H9 (cell line): Measurements from ENCODE around the gene PPARD. TPM values are rescaled to one million over a fixed set of nuclear protein-coding genes. Genes with fewer than 3 reads are reported as not detected.

ENCODE experiments used
- DNase-seq: peaks from one replicate; pipeline ENCODE4 v3.0.0-alpha.2; 2017
- H2AFZ ChIP-seq: one replicate; pipeline ENCODE4 v1.6.1; 2013; ENCODE audit warnings: mild to moderate bottlenecking, low read length, control low read depth, moderate library complexity
- H2AK5ac ChIP-seq: 2 replicates; pipeline ENCODE4 v1.6.1; 2013; ENCODE audit warnings: low read length, control low read depth, mixed read lengths; ENCODE audit not compliant: insufficient read length
- H2BK120ac ChIP-seq: one replicate; pipeline ENCODE4 v1.6.1; 2013; ENCODE audit warnings: low read depth, mild to moderate bottlenecking, low read length, control low read depth, inconsistent platforms; ENCODE audit not compliant: poor library complexity, severe bottlenecking
- H2BK12ac ChIP-seq: 2 replicates; pipeline ENCODE4 v1.6.1; 2013; ENCODE audit warnings: low read length, control low read depth, mixed read lengths, low read depth; ENCODE audit not compliant: insufficient read length
- H2BK15ac ChIP-seq: 2 replicates; pipeline ENCODE4 v1.6.1; 2013; ENCODE audit warnings: low read depth, low read length, control low read depth
- H2BK20ac ChIP-seq: one replicate; pipeline ENCODE4 v1.6.1; 2013; ENCODE audit warnings: low read depth, mild to moderate bottlenecking, low read length, control low read depth, inconsistent platforms; ENCODE audit not compliant: poor library complexity, severe bottlenecking
- H2BK5ac ChIP-seq: 2 replicates; pipeline ENCODE4 v1.6.1; 2013; ENCODE audit warnings: low read length, control low read depth, mixed read lengths; ENCODE audit not compliant: insufficient read length
- H3K14ac ChIP-seq: 2 replicates; pipeline ENCODE4 v1.6.1; 2013; ENCODE audit warnings: low read length, control low read depth; ENCODE audit not compliant: insufficient read depth
- H3K18ac ChIP-seq: 2 replicates; pipeline ENCODE4 v1.6.1; 2013; ENCODE audit warnings: low read depth, mild to moderate bottlenecking, mixed read lengths, low read length, control low read depth; ENCODE audit not compliant: insufficient read length
- H3K23ac ChIP-seq: 2 replicates; pipeline ENCODE4 v1.6.1; 2013; ENCODE audit warnings: low read length, control low read depth, mixed read lengths, low read depth; ENCODE audit not compliant: insufficient read length
- H3K23me2 ChIP-seq: 2 replicates; pipeline ENCODE4 v1.6.1; 2013; ENCODE audit warnings: low read depth, mild to moderate bottlenecking, mixed read lengths, low read length, control low read depth; ENCODE audit not compliant: insufficient read length, poor library complexity, severe bottlenecking
- H3K27ac ChIP-seq: 2 replicates; pipeline ENCODE4 v1.5.1; 2013; ENCODE audit warnings: low read length, control low read depth, mixed read lengths, low read depth; ENCODE audit not compliant: insufficient read length
- H3K27me3 ChIP-seq: 2 replicates; pipeline ENCODE4 v1.6.1; 2013; ENCODE audit warnings: low read length, control low read depth, inconsistent platforms; ENCODE audit not compliant: insufficient read depth
- H3K4ac ChIP-seq: 2 replicates; pipeline ENCODE4 v1.6.1; 2013; ENCODE audit warnings: low read depth, mild to moderate bottlenecking, control low read depth, inconsistent platforms, low read length, moderate library complexity
- H3K4me1 ChIP-seq: 2 replicates; pipeline ENCODE4 v1.6.1; 2013; ENCODE audit warnings: low read length, control low read depth, inconsistent platforms; ENCODE audit not compliant: insufficient read depth
- H3K4me2 ChIP-seq: 2 replicates; pipeline ENCODE4 v1.6.1; 2013; ENCODE audit warnings: low read length, control low read depth, mixed read lengths; ENCODE audit not compliant: insufficient read length, insufficient read depth
- H3K56ac ChIP-seq: 2 replicates; pipeline ENCODE4 v1.6.1; 2013; ENCODE audit warnings: low read depth, mild to moderate bottlenecking, mixed read lengths, low read length, control low read depth; ENCODE audit not compliant: insufficient read length
- H3K79me1 ChIP-seq: 2 replicates; pipeline ENCODE4 v1.6.1; 2013; ENCODE audit warnings: low read depth, mild to moderate bottlenecking, moderate library complexity, low read length, control low read depth, inconsistent platforms; ENCODE audit not compliant: insufficient read depth, poor library complexity, severe bottlenecking
- H3K79me2 ChIP-seq: 2 replicates; pipeline ENCODE4 v1.6.1; 2013; ENCODE audit warnings: low read length, control low read depth, inconsistent platforms; ENCODE audit not compliant: insufficient read depth
- H3K9ac ChIP-seq: 2 replicates; pipeline ENCODE4 v1.6.1; 2013; ENCODE audit warnings: low read length, control low read depth, mixed read lengths; ENCODE audit not compliant: insufficient read length; ENCODE audit errors: extremely low read depth
- H3K9me3 ChIP-seq: one replicate; pipeline ENCODE4 v1.6.1; 2013; ENCODE audit warnings: low read depth, low read length, inconsistent platforms; ENCODE audit not compliant: control insufficient read depth
- H3T11ph ChIP-seq: one replicate; pipeline ENCODE4 v1.6.1; 2013; ENCODE audit warnings: mild to moderate bottlenecking, low read length, control low read depth, inconsistent platforms
- H4K20me1 ChIP-seq: one replicate; pipeline ENCODE4 v1.6.1; 2013; ENCODE audit not compliant: control insufficient read depth, insufficient read length, insufficient read depth
- H4K5ac ChIP-seq: 2 replicates; pipeline ENCODE4 v1.6.1; 2013; ENCODE audit warnings: low read depth, mild to moderate bottlenecking, mixed read lengths, low read length, control low read depth; ENCODE audit not compliant: insufficient read length
- H4K8ac ChIP-seq: replicated peaks from 2 replicates; pipeline ENCODE4 v1.6.1; 2013; ENCODE audit warnings: low read length, control low read depth, mixed read lengths, low read depth; ENCODE audit not compliant: insufficient read length
- H4K91ac ChIP-seq: 2 replicates; pipeline ENCODE4 v1.6.1; 2013; ENCODE audit warnings: low read depth, mild to moderate bottlenecking, moderate library complexity, mixed read lengths, low read length, control low read depth; ENCODE audit not compliant: insufficient read length
- H3K27ac Mint-ChIP-seq, 3 experiments: 2 replicates in 2 of 3; 3 replicates in 1 of 3; pipeline ENCODE4 v1.8.0; 2020 to 2021; ENCODE audit warnings: mixed read lengths in 3 of 3, mild to moderate bottlenecking in 1 of 3, moderate library complexity in 1 of 3
- H3K27me3 Mint-ChIP-seq: 2 replicates; pipeline ENCODE4 v1.8.0; 2021; ENCODE audit warnings: low read depth, mild to moderate bottlenecking, moderate library complexity, mixed read lengths
- H3K36me3 Mint-ChIP-seq, 3 experiments: 2 replicates in 2 of 3; 3 replicates in 1 of 3; pipeline ENCODE4 v1.8.0; 2020 to 2021; ENCODE audit warnings: low read depth in 3 of 3, mixed read lengths in 3 of 3; ENCODE audit not compliant: insufficient read depth in 1 of 3
- H3K4me1 Mint-ChIP-seq, 2 experiments: 2 replicates each; pipeline ENCODE4 v1.8.0; 2020; ENCODE audit warnings: mixed read lengths in 2 of 2
- H3K4me3 Mint-ChIP-seq, 2 experiments: 2 replicates in 1 of 2; 3 replicates in 1 of 2; pipeline ENCODE4 v1.8.0; 2020 to 2021; ENCODE audit warnings: mild to moderate bottlenecking in 2 of 2, mixed read lengths in 2 of 2, moderate library complexity in 1 of 2
- H3K9me3 Mint-ChIP-seq, 2 experiments: 2 replicates in 1 of 2; 3 replicates in 1 of 2; pipeline ENCODE4 v1.8.0; 2020; ENCODE audit warnings: mild to moderate bottlenecking in 2 of 2, mixed read lengths in 2 of 2, moderate library complexity in 1 of 2
- CTCF ChIP-seq: fragments of 200-600 bp; sonication (generic); conservative IDR thresholded peaks from 3 replicates; pipeline ENCODE4 v1.8.0; 2021; ENCODE audit warnings: antibody characterized with exemption, mild to moderate bottlenecking
- total RNA-seq: library from RNA; stranded (reverse); gene quantifications from 2 replicates; pipeline ENCODE4 v1.2.1, GENCODE V29; 2021

The PPARD gene
- total RNA-seq, 1 experiment from 2014 or later: 11.7 TPM

GRCh38 chr6:35366204-35366596 is 23.8 kb downstream of the PPARD start:
- Histone ChIP-seq H3K9me3 (no peaks in the 10 kb centered on the region), H2BK120ac (no peak overlapping the region), H3K23me2 (no peaks in the 10 kb centered on the region), H3K79me2 (no peaks in the 10 kb centered on the region), H3K27ac (no peak overlapping the region), H4K8ac (no peak overlapping the region), H2AFZ (no peak overlapping the region), H3K18ac (no peak overlapping the region), H3K79me1 (no peaks in the 10 kb centered on the region), H2BK5ac (no peak overlapping the region), H3K56ac (no peak overlapping the region), H3K4ac (no peak overlapping the region), H3K23ac (no peak overlapping the region), H2AK5ac (no peak overlapping the region), H4K20me1 (no peaks in the 10 kb centered on the region), H3K4me2 (no peak overlapping the region), H2BK12ac (no peak overlapping the region), H3K27me3 (no peaks in the 10 kb centered on the region), H3K9ac (no peak overlapping the region), H3T11ph (no peak overlapping the region), H2BK20ac (no peak overlapping the region), H3K14ac (no peak overlapping the region), H3K4me1 (peaks cover 2% of the 10 kb centered on the region; the same call in 1 of the 2 replicates), H4K5ac (no peak overlapping the region), H2BK15ac (no peak overlapping the region), H4K91ac (no peak overlapping the region)
- Mint-ChIP-seq H3K4me1 (peaks cover 16 to 21% of the 10 kb centered on the region in 2 experiments), H3K27ac (no peak overlapping the region), H3K9me3 (no peaks in the 10 kb centered on the region), H3K27me3 (no peaks in the 10 kb centered on the region), H3K4me3 (no peak overlapping the region), H3K36me3 (peaks cover 0 to 2% (median 0%) of the 10 kb centered on the region in 3 experiments; a peak in 3 of 7 replicates)
- no peak for DNase-seq
- TF ChIP-seq CTCF: no peak
